Osteoblast (primary cell): Measurements from ENCODE around the gene CROCC2. TPM values are rescaled to one million over a fixed set of nuclear protein-coding genes. Genes with fewer than 3 reads are reported as not detected.

Source experiments
- DNase-seq: peaks from one replicate; pipeline ENCODE4 v3.0.0; 2011; ENCODE audit warnings: low spot score, mixed read lengths; ENCODE audit not compliant: insufficient read length; ENCODE audit errors: missing footprints
- H2AFZ ChIP-seq: 2 replicates; pipeline ENCODE4 v1.6.0; 2011; ENCODE audit warnings: mild to moderate bottlenecking, low read length
- H3K27ac ChIP-seq: 2 replicates; pipeline ENCODE4 v1.5.1; 2011; ENCODE audit warnings: mild to moderate bottlenecking, low read depth, low read length, moderate library complexity
- H3K27me3 ChIP-seq: 2 replicates; pipeline ENCODE4 v1.6.0; 2012; ENCODE audit warnings: mild to moderate bottlenecking, control low read depth, inconsistent platforms, low read length, moderate library complexity; ENCODE audit not compliant: insufficient read depth
- H3K36me3 ChIP-seq: 2 replicates; pipeline ENCODE4 v1.5.1; 2011; ENCODE audit warnings: mild to moderate bottlenecking, low read length, control low read depth, moderate library complexity; ENCODE audit not compliant: insufficient read depth
- H3K4me1 ChIP-seq: 2 replicates; pipeline ENCODE4 v1.5.1; 2011; ENCODE audit warnings: mild to moderate bottlenecking, low read length, control low read depth, moderate library complexity; ENCODE audit not compliant: insufficient read depth
- H3K4me2 ChIP-seq: 2 replicates; pipeline ENCODE4 v1.6.0; 2011; ENCODE audit warnings: mild to moderate bottlenecking, low read length; ENCODE audit not compliant: insufficient read depth
- H3K4me3 ChIP-seq: fragments of 200-600 bp; sonication (generic); 3 replicates; pipeline ENCODE4 v1.5.1; 2012; ENCODE audit warnings: mild to moderate bottlenecking, low read length, inconsistent platforms; ENCODE audit not compliant: insufficient read depth
- H3K79me2 ChIP-seq: 2 replicates; pipeline ENCODE4 v1.6.0; 2012; ENCODE audit warnings: mild to moderate bottlenecking, low read length, control low read depth, inconsistent platforms; ENCODE audit not compliant: insufficient read depth
- H3K9me3 ChIP-seq: 2 replicates; pipeline ENCODE4 v1.5.1; 2011; ENCODE audit warnings: low read depth, low read length, control low read depth
- H4K20me1 ChIP-seq: 2 replicates; pipeline ENCODE4 v1.6.0; 2012; ENCODE audit warnings: mild to moderate bottlenecking, low read length, control low read depth; ENCODE audit not compliant: insufficient read depth
- total RNA-seq: library from RNA; depleted of rRNA; stranded (reverse); fragments of >200 nt; gene quantifications from 2 replicates; pipeline ENCODE4 v1.2.3, GENCODE V29; 2012
- TF ChIP-seq, protein P1 (sequence below): IDR thresholded peaks from 2 replicates; pipeline ENCODE4 v1.5.1; 2011; ENCODE audit warnings: mild to moderate bottlenecking, low read depth, low read length, moderate library complexity; ENCODE audit errors: extremely low read depth

CROCC2 gene
- total RNA-seq, 1 donor: under 0.01 TPM

DNA sequence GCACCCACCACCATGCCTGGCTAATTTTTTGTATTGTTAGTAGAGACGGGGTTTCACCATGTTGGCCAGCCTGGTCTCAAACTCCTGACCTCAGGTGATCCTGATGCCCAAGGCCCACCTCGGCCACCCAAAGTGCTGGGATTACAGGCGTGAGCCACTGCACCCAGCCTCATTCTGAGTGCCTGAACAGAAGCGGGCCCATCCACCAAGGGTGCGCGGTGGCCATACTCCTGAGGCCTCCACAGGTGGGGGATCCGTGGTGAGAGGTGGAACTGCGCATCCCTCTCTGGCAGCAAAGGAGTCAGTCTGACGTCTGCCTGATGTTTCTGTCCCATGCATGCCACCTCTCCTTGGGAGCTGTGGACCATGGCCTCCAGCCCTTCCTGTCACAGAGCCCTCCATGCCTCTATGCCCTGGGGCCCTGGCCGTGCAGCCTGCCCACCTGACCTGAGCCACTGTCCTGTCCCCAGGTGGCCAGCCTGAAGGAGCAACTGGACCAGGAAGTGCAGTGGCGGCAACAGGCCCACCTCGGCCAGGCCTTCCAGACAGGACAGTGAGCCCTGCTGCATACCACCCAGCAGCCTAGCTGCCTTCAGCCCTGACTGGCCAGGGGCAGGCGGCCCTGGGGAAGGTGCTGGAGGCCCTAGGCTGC is 84.7 kb downstream of the CROCC2 start:
- no peak overlapping the region for H3K27ac ChIP-seq
- H3K27me3 ChIP-seq: no peaks in the 10 kb centered on the region
- H3K4me2 ChIP-seq: no peak overlapping the region
- H3K4me1 ChIP-seq: peaks cover 30% of the 10 kb centered on the region
- no peaks in the 10 kb centered on the region for H4K20me1 ChIP-seq
- no peak overlapping the region for H3K4me3 ChIP-seq
- no peak overlapping the region for H2AFZ ChIP-seq
- TF ChIP-seq, protein P1, sequence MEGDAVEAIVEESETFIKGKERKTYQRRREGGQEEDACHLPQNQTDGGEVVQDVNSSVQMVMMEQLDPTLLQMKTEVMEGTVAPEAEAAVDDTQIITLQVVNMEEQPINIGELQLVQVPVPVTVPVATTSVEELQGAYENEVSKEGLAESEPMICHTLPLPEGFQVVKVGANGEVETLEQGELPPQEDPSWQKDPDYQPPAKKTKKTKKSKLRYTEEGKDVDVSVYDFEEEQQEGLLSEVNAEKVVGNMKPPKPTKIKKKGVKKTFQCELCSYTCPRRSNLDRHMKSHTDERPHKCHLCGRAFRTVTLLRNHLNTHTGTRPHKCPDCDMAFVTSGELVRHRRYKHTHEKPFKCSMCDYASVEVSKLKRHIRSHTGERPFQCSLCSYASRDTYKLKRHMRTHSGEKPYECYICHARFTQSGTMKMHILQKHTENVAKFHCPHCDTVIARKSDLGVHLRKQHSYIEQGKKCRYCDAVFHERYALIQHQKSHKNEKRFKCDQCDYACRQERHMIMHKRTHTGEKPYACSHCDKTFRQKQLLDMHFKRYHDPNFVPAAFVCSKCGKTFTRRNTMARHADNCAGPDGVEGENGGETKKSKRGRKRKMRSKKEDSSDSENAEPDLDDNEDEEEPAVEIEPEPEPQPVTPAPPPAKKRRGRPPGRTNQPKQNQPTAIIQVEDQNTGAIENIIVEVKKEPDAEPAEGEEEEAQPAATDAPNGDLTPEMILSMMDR: no peak
- H3K36me3 ChIP-seq: no peaks in the 10 kb centered on the region
- DNase-seq: no peak
- H3K9me3 ChIP-seq: peaks cover 8% of the 10 kb centered on the region
- H3K79me2 ChIP-seq: no peaks in the 10 kb centered on the region

DNA sequence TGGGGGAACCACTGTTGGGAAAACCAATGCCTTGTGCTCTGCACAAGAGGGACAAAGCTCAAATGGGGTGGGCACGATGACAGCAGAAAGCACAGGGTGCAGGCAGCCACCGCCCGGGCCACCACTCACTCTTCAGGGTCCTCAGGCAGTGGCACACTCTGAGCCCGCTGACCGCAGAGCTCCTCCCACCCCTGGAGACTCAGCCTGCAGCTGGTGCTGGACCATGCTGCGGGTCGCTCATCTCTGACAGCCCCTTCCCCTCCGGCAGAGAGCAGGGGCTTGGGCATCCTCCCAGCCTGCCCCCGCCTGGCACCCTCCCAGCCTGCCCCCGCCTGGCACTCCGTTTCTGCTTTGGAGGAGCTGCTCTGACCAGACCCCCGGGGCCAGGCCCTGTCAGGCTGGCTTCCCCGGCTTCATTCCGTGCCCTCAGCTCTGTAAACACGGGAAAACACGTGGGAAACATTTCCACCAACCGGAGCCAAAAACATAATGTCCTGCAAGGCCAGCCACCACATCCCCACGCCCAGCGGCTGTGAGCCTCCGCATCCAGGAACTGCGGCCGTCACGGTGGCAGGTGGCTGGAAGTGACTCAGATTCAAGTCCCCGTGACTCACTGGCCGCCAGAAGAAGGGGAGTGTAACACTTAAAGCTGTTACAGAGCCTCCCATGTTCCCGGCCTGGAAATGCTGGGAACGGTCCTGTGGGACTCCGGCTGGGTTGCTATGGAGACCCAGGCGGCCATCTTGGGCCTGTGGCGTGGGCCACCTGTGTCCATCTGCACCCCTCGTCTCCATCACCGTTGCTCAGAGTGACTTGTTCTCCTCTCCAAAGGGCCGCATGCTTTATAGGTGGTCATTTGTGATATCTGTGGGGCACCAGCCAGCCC is 85.5 kb downstream of the CROCC2 start:
- H4K20me1 ChIP-seq: no peaks in the 10 kb centered on the region
- H3K4me3 ChIP-seq: peak overlapping the region; percentile 50
- peak; percentile 99 for DNase-seq
- peaks cover 30% of the 10 kb centered on the region for H3K4me1 ChIP-seq
- no peaks in the 10 kb centered on the region for H3K79me2 ChIP-seq
- H2AFZ ChIP-seq: peak overlapping the region; percentile 88
- peak overlapping the region; percentile 10 for H3K27ac ChIP-seq
- no peaks in the 10 kb centered on the region for H3K36me3 ChIP-seq
- H3K9me3 ChIP-seq: peaks cover 8% of the 10 kb centered on the region
- H3K4me2 ChIP-seq: peak overlapping the region; percentile 64
- H3K27me3 ChIP-seq: no peaks in the 10 kb centered on the region
- TF ChIP-seq, protein P1: no peak

DNA sequence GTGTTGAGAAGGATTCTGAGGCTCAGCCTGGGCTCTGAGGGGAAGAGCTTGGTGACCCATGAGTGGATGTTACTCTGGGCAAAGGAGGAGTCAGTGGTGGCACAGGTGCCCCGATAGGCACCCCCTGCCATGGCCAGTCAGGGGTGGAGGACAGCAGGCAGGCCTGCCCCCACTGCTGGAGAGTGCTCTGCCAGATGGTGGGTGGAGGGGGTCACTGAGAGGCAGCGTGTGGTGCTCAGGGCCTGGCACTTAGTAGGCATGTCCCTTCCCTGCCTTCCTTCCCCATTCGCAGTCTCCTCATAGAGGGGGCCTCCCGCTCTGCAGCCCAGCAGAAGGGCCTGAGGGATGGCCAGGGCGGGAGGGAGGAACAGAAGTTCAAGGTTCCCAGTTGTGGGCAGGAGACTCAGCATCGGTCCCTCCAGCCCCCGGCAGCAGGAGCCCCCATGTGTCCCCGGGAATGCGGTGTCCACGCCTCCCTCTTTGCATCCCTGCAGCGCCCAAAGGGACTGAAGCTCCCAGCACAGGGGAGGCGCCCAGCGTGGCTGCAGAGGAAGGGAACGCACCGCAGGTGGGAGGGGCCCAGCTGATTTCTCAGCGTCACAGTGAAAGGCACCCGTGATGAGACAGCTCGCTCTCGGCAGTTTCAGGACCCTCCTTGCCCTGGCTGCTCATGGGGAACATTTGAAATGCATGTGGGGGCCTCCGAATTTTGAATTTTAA is 86.6 kb downstream of the CROCC2 start:
- Histone ChIP-seq H3K27ac (no peak overlapping the region), H3K4me3 (no peak overlapping the region), H3K36me3 (no peaks in the 10 kb centered on the region), H3K4me2 (no peak overlapping the region), H2AFZ (peak overlapping the region; percentile 88), H4K20me1 (no peaks in the 10 kb centered on the region), H3K79me2 (no peaks in the 10 kb centered on the region), H3K9me3 (peaks cover 8% of the 10 kb centered on the region), H3K4me1 (peaks cover 25% of the 10 kb centered on the region), H3K27me3 (no peaks in the 10 kb centered on the region)
- TF ChIP-seq, protein P1: no peak
- peak; percentile 45 for DNase-seq
